T47D (cell line): ENCODE results near the gene ADAM17.

Experiments used
- DNase-seq, 2 experiments: peaks; one replicate each; pipeline versions ENCODE4 v3.0.0 to v3.0.0-alpha.2; 2011 to 2012; ENCODE audit warnings: low read depth in 1 of 2, low spot score in 1 of 2
- JUND ChIP-seq: IDR thresholded peaks from 2 replicates; pipeline ENCODE4 v1.6.1; 2012; ENCODE audit warnings: low read depth
- in situ Hi-C: cut with HindIII; loops from 2 replicates; pipeline ENCODE4 v1.10.0; 2016; ENCODE audit warnings: low sequenced_read_pairs, low pct_unique_long_range_greater_than_20kb

Gene ADAM17

DNA sequence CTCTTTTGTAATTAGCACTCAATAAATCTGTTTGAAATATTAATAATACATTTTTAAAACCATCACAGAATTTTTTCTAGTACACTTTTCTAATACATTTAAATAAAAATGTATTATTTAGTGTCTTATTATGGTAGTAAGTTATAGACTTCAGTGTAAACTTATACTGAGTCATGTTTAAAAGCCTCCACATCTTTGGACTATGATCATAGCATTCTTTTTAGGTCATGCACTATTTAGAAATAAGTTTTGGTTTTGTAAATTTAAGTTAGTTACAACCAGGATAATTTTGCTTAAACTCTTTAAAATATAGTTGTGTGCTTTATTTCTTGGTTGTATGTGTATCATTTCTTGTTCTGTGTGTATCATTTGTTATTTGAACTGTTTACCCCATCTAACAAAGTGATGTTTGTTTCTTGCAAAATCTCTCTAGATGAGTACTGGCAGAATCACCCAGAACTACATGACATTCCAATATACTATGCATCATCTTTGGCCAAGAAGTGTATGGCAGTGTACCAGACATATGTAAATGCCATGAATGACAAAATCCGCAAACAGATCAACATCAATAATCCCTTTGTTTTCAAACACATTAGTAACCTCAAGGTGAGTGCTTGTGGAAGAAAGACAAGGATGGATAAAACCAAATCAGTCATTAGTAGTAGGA is 115.4 kb downstream of the ADAM17 start:
- in situ Hi-C loops, result no loop called here
- DNase-seq, result no peak
- TF ChIP-seq JUND, result no peak

DNA sequence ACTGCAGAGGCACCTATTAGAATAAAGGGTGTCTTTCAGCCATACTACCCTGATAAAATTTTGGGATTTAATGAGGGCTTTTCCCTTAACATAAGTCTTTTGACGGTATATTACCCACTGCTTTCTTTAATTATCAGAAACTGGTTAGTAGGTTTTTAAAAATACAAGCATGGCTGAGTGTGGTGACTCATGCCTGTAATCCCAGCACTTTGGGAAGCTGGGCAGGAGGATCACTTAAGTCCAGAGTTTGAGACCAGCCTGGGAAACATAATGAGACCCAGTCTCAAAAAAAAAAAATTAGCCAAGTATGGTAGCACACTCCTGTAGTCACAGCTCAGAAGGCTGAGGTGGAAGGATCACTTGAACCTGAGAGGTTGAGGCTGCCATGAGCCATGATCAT is 116.1 kb downstream of the ADAM17 start:
- no peak for TF ChIP-seq JUND
- in situ Hi-C loops, result no loop called here
- DNase-seq, result no peak
